GM19324 (cell line): ENCODE measurements around the gene OR4D9.
"Not testable (repeated sequence)": the region's sequence is repeated elsewhere in the genome, so short reads cannot be mapped to it uniquely, and the experiment has no call there.

Experiments used
- ATAC-seq: cut with Tn5 transposase; IDR thresholded peaks from one replicate; pipeline ENCODE4 v1.9.1; 2021; ENCODE audit warnings: mild to moderate bottlenecking, moderate library complexity; ENCODE audit not compliant: unreplicated experiment, low FRiP score

Gene OR4D9

GRCh38 chr11:59510941-59511589, at the start of gene OR4D9:
Gene OR4D9 (plus strand): TSS chr11:59511539. CDS start chr11:59514913, 3,374 bp downstream.
- no peak for ATAC-seq

- ATAC-seq, result no peak
Observed at GRCh38 chr11:59463190-59463641, 48.1 kb upstream of the OR4D9 start.

GRCh38 chr11:59473015-59473414, 38.3 kb upstream of the OR4D9 start, which contains the start of gene OR4D10:
Gene OR4D10 (plus strand): TSS chr11:59473315. CDS start chr11:59477430, 4,115 bp downstream.
- ATAC-seq, result no peak

- ATAC-seq, result no peak
Observed at GRCh38 chr11:59475176-59475575, 36.2 kb upstream of the OR4D9 start.

- ATAC-seq, result no peak
Observed at GRCh38 chr11:59479906-59480305, 31.4 kb upstream of the OR4D9 start.

- no peak for ATAC-seq
Observed at GRCh38 chr11:59480359-59480758, 31.0 kb upstream of the OR4D9 start.

GRCh38 chr11:59501931-59502330, 9.4 kb upstream of the OR4D9 start:
- no peak for ATAC-seq

GRCh38 chr11:59503276-59503675, 8.1 kb upstream of the OR4D9 start, which contains the start of gene OR4D11:
Gene OR4D11 (plus strand): TSS chr11:59503576. CDS start chr11:59503576, 0 bp downstream.
- ATAC-seq, result no peak

GRCh38 chr11:59511675-59512074, 336 bp downstream of the OR4D9 start:
- ATAC-seq, result no peak

- not testable (repeated sequence) for ATAC-seq
Observed at GRCh38 chr11:59520139-59520538, 8.8 kb downstream of the OR4D9 start.

GRCh38 chr11:59520741-59521140, 9.4 kb downstream of the OR4D9 start:
- ATAC-seq, result no peak

GRCh38 chr11:59523541-59523940, 12.2 kb downstream of the OR4D9 start:
- ATAC-seq, result no peak

- ATAC-seq, result no peak
Observed at GRCh38 chr11:59528711-59529110, 17.4 kb downstream of the OR4D9 start.

GRCh38 chr11:59532620-59533019, 21.3 kb downstream of the OR4D9 start:
- no peak for ATAC-seq

- no peak for ATAC-seq
Observed at GRCh38 chr11:59534676-59535075, 23.3 kb downstream of the OR4D9 start.

GRCh38 chr11:59542142-59542810, 30.9 kb downstream of the OR4D9 start:
- no peak for ATAC-seq

GRCh38 chr11:59543713-59544112, 32.4 kb downstream of the OR4D9 start:
- not testable (repeated sequence) for ATAC-seq

- no peak for ATAC-seq
Observed at GRCh38 chr11:59544869-59545178, 33.5 kb downstream of the OR4D9 start.

- no peak for ATAC-seq
Observed at GRCh38 chr11:59545179-59546020, 34.1 kb downstream of the OR4D9 start.

GRCh38 chr11:59547605-59548308, 36.4 kb downstream of the OR4D9 start:
- not testable (repeated sequence) for ATAC-seq

GRCh38 chr11:59548309-59548656, 36.9 kb downstream of the OR4D9 start:
- no peak for ATAC-seq
